HG03196 (cell line): ENCODE data around the gene LCE1C.

ENCODE experiments used
- ATAC-seq: cut with Tn5 transposase; IDR thresholded peaks from one replicate; pipeline ENCODE4 v1.9.1; 2021; ENCODE audit not compliant: unreplicated experiment

The LCE1C gene, protein sequence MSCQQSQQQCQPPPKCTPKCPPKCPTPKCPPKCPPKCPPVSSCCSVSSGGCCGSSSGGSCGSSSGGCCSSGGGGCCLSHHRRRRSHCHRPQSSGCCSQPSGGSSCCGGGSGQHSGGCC

DNA sequence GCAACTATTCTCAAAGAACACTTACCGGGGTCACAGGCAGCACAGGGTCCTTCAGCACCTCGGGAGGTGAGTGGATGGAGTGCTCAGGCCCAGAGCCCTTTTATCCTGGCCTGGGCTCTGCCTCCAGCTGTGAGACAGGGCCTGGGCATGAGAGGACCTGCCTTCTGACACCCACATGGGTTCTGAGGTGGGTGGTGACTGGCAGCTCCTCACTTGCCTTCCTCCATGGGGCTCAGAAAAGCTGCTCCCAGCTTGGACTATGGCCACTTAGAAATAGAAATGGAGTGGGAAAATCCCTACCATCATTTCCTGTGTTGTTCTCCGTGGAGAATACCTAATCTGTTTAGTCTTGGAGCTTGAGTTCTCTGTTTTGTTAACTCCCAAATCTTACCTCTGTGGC, at the start of gene LCE1C:
Gene LCE1C, minus strand, starts transcription at position 76 of the 400 bp plus-strand sequence. CDS start 1,173 bp downstream, outside the sequence.
- no peak for ATAC-seq

DNA sequence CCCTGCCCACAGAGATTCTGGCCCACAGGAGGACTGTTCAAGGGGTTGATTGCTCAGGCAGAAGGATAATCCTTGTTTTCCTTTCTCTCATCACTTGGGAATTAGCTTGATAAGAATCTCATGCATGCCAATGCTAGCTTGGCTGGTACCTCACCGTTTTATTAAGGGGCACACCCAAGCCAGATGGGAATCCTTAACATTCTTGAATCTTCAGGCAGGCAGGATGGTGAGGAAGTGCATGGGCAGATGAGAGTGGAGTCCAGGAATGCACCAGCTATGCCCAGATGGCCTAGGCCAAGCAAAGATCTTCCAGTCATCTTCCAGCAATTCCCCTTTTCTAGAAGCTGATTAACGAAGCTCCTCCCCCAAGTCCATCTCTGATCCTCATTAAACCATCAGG, 49.2 kb upstream of the LCE1C start:
- no peak for ATAC-seq

DNA sequence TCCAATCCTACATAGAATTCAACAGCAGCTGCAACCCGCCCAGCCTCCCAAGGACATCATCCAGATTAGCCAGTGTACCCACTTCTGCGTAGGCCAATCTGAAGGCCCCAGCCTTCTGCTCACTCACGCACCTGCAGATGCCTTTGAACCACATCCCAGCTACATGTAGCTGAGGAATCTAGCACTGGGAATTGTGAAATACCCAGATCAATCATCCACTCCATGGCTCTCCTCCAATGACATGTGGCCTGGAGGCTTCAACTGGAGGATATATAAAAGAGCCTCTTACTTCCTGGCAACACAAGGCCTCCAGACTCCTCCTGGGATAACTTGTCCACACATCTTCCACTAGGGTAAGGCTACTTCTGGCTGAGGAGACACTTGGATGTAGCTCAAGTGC, 36.1 kb upstream of the LCE1C start, which contains the start of gene LCE6A:
Gene LCE6A, plus strand, starts transcription at position 301 of the 400 bp plus-strand sequence. CDS start 665 bp downstream, outside the sequence.
- ATAC-seq, result no peak

DNA sequence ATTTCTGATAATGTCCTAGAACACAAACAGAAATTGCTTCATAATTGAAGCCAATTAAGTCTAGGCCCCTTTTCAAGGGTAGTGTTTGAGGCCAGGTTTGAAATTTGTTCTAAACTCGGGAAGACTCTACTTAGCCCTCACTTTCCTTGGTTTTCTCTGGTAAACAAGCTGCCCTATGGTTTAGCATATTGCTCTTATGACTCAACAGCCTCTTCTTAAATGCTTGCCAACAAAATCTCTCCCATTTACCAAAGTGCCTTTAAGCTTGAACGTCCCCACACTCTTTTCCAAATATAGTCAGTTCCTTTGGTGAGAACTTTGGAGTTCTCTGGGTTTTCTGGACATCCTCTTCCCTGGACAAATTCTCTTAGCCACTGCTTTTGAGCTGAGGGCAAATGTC, 30.4 kb upstream of the LCE1C start:
- no peak for ATAC-seq

DNA sequence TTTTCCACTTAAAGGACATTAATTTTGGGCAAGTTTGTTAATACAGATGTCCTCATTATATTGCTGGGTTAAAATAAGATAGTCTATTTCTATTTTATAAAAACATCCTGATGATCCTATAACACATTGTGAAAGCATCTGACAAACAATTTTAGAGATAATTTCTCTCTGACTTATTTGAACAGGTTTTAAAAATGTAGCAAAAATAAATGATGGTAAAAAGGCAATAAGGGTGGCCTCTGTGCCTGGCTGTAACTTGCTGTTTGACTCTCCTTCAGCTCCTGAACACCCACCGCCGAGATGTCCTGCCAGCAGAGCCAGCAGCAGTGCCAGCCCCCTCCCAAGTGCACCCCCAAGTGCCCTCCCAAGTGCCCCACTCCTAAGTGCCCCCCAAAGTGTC, 20.7 kb upstream of the LCE1C start, which contains the start of gene LCE1A:
Gene LCE1A, plus strand, starts transcription at position 301 of the 400 bp plus-strand sequence. Its CDS starts 0 bp downstream, at position 301.
- ATAC-seq, result no peak

DNA sequence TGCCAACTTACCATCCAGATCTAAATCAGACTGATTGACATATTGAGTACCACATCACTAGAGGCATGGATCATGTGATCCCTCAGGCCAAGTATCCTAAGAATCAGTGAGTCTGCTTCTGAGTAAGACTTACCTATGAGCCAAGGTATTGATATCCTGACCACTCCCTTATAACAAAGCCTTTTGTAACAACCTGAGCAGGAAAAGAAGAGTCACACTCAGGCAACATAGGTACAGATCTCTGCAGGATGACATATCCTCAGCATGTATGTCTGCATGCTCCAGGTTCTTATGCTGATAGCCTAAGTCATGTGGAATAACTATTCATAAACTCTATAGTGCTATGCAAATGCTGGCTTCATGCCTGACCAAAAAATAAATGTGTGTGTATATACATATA, 18.5 kb upstream of the LCE1C start:
- ATAC-seq, result no peak

DNA sequence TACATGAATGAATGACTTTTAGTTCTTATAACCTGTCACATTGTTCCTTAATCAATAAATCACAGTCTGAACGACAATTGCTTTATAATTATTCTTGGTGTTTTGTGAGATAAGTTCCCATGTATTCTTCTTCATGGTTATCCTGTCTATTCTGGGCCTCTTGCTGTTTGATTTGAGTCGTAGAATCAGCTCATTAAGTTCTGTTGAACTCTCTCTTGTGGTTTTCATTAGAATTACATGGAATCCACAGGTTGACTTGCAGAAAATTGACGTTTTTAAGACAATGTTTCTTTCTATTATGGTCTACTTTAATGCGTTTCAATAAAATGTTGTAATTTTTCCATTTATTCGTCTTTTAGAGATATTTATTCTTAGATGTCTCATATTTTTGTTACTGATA, 16.8 kb upstream of the LCE1C start:
- no peak for ATAC-seq

DNA sequence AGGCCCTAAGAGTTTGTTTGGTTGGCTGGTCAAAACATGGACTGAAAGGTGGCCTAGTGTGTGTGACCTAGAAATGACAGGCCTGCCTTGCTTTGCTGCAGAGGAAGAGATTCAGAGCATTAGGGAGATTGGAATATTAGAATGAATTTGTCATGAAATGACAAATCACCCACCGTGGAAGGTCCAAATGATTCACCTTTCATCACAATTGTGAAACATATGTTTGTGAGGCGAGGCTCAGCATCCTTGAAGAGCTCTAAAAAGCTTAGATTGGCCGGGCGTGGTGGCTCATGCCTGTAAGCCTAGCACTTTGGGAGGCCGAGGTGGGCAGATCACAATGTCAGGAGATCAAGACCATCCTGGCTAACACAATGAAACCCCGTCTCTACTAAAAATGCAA, 10.9 kb upstream of the LCE1C start:
- no peak for ATAC-seq

DNA sequence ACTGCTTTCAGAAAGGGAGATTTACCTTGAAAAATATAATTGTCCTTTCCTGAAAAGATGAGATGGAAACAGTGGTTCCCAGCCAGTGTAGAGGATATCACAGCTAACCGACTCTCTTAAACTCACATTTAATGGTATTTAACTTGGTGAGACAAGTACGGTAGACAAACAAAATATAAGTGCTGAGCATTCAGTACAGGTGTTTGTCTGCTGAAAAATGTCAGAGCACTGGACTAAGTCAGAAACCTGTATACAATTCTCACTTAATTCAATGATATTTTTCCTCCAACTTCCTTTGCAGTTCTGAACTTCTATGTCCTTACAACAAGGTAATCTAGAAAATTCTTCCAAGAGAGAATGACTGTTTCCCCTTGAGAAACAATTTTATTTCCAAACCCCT, 5.2 kb upstream of the LCE1C start, which contains the start of gene LCE1B:
Gene LCE1B, plus strand, starts transcription at position 301 of the 400 bp plus-strand sequence. CDS start 476 bp downstream, outside the sequence.
- no peak for ATAC-seq

DNA sequence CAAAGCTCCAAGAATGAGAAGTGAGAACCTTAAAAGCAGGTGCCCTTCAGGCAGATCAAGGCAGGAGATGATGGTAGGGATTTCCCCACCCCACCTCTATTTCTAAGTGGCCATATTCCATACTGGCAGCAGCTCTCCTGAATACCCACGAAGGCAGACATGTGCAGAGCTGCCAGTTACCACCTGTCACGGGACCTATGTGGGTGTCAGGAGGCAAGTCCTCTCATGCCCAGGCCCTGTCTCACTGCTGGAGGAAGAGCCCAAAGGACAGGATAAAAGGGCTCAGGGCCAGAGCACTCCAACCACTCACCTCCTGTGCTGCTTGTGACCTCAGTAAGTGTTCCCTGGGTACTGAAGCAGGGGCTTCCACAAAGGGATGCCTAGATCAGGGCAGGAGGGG, 4.6 kb upstream of the LCE1C start:
- ATAC-seq, result no peak

DNA sequence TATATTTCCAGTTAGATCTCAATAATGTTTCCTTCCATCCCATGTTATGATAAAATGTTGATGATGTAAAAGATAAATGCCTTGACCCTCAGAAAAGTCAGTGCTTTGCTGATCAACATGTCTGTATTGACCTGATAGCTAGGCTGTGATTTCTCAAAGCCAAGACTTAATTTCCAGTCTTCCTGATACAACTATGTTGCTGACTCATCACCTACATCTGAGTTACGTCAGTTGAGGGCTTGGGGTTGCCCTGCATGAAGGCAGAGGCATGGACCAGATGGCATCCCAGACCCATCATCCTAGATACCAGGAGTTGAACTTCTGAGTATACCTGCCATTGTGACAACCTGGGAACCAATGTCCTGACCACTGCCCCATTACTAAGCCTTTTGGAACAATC, 5.1 kb downstream of the LCE1C start:
- no peak for ATAC-seq

DNA sequence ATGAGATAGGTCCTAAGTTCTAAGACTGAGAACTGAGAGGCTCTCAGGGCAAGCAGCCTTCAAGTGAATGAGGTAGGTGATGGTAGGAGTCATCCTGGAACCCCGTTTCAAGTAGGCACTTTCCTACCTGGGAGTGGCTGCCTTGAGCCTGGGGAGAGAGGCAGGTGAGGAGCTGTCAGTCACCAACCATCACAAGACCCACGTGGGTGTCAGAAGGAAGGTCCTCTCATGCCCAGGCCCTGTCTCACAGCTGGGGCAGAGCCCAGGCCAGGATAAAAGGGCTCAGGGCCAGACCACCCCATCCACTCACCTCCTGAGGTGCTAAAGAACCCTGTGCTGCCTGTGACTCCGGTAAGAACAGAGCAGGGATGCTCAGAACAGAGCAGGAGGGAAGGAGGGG, 10.0 kb downstream of the LCE1C start, which contains the start of gene LCE1D:
Gene LCE1D, plus strand, starts transcription at position 301 of the 400 bp plus-strand sequence. CDS start 1,074 bp downstream, outside the sequence.
- ATAC-seq, result no peak

DNA sequence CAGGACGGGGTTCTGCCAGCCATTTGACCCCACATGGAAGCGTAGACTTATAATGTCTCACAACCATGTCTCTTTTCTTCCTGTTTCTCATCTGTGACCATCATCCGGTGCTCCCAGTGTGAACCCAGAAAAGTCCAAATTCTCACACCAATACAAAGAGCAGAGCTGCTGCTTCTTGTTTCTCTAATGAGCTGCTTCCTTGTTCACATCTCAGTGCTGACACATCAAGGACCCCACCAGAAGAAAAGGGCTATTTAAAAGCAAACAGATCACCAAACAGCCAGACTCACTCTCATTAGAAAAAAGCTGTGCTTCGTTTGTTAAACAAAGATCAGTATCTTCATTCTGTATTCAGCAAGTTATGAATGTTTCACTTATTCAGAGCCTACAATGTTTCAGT, 10.8 kb downstream of the LCE1C start:
- no peak for ATAC-seq

DNA sequence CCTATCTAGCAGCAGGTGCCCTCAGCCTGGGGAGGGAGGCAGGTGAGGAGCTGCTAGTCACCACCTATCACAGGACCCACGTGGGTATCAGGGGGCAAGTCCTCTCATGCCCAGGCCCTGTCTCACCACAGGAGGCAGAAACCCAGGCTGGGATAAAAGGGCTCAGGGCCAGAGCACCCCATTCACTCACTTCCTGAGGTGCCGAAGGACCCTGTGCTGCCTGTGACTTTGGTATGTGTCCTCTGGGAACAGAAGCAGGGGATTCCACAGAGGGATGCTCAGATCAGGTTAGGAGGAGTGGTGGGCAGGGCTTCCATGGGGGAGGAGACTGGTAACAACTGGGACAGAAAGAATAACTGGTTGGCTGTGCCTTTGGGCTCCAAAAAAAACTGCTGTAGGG, 20.4 kb downstream of the LCE1C start, which contains the start of gene LCE1E:
Gene LCE1E, plus strand, starts transcription at position 181 of the 400 bp plus-strand sequence. CDS start 1,043 bp downstream, outside the sequence.
- no peak for ATAC-seq

DNA sequence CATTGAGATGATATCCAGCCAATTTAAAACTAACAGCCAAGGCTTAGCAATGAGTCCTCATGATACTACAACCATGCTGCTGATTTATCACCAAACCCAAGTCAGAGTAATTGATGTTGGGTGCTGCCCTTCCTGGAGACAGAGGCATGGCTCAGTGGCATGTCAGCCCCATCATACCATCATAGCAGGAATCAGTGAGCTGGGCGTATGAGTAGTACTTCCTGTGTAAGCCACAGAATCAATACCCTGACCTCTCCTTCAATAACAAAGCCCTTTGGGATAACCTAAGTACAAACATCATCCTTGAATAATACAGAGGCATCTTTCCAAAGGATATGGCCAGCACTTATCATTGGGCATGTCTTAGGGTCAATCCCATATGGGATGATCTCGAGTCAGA, 23.4 kb downstream of the LCE1C start:
- ATAC-seq, result no peak

DNA sequence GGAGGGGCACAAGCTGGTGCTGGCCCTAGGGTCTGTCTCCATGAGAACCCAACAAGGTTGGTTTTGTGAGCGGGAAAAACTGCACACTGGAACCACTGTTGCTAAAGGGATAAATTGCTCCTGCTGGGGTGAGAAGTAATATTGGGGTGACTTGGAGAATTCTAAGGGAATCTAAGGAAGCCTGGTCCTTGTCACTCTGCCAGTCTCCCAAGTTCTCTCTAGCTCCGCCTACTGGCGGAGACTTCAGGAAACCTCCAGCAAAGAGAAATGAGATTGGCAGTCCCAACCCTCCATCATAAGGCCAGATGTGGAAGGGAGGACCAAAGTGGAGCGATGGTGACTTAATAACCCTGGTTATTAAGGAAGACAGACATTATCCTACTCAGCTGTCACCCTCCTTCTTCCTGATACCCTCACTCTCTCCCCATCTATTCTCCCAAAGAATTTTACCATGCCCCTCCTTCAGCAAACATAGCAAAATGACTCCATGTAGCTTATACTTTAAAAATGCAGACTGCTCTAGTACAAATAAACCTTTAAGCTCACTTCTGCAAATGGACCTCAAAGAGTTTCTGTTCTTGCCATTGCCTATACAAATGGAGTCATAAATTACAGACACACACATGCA, 28.8 kb downstream of the LCE1C start:
- ATAC-seq, result no peak

DNA sequence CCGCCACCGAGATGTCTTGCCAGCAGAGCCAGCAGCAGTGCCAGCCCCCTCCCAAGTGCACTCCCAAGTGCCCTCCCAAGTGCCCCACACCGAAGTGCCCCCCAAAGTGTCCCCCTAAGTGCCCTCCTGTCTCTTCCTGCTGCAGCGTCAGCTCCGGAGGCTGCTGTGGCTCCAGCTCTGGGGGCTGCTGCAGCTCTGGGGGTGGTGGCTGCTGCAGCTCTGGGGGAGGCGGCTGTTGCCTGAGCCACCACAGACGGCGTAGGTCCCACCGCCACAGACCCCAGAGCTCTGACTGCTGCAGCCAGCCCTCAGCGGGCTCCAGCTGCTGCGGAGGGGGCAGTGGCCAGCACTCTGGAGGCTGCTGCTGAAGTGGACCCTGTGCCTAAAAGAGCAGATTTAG, 30.1 kb downstream of the LCE1C start:
- ATAC-seq, result no peak

DNA sequence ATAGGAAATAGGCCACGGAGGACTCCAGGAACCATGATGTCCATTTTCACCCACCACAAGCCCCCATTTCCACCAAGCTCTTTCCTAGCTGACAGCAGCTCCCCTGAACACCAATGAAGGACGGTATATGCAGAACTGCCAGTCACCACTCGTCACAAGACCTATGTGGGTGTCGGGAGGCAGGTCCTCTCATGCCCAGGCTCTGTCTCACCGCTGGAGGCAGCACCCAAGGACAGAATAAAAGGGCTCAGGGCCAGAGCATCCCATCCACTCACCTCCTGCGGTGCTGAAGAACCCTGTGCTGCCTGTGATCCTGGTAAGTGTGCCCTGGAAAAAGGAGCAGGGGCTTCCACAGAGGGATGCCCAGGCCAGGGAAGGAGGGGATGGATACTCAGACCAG, 31.6 kb downstream of the LCE1C start, which contains the start of gene LCE1F:
Gene LCE1F, plus strand, starts transcription at position 266 of the 400 bp plus-strand sequence. CDS start 1,232 bp downstream, outside the sequence.
- ATAC-seq, result no peak

DNA sequence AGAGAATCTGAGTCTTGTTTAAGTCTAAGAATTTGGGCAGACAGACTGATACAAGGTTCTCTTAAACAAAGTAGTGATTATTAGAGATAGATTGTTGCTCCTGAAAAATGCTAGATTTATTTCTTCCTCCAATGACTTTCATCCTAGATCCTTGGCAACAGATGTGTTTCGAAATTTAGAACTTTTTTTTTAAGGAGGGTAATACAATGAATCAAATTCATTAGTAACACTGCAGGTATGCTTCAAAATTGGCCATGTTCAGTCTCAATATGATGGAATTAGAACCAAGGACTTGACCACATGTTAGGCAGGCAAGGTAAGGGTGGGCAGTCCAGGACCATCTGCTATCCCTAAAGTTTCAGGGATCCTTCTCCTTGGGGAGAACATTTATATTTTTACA, 36.0 kb downstream of the LCE1C start:
- no peak for ATAC-seq

DNA sequence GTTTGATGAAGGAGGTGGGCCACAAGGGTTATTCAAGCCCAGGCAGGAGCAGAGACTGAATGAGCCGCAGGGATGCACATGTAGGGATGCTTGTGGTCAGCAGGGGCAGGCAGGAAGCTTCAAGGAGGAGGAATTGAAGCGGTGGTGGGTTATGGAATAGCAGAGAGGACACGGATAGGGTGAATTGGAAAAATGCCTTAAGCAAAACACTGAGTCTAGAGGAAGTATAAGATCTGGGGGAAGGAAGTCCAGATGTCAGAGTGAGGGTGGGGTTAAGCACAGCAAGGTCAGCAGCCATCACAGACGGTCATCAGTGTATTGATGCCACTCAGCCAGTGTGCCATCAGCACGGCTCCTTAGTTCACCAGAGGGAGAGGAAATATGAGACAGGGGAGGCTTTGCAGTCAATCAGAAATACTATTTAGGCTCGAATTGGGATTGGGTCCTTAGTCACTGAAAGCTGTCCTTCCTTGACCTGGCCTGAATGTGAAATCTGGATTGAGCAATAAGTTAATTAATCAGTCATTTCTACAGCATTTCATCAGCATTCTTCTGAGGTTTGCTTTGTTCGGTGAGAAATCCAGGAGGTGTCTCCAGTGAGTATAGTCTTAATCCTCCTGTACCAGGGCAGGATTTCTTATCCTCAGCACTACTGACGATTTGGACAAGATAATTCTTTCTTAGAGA, 37.5 kb downstream of the LCE1C start:
- no peak for ATAC-seq

DNA sequence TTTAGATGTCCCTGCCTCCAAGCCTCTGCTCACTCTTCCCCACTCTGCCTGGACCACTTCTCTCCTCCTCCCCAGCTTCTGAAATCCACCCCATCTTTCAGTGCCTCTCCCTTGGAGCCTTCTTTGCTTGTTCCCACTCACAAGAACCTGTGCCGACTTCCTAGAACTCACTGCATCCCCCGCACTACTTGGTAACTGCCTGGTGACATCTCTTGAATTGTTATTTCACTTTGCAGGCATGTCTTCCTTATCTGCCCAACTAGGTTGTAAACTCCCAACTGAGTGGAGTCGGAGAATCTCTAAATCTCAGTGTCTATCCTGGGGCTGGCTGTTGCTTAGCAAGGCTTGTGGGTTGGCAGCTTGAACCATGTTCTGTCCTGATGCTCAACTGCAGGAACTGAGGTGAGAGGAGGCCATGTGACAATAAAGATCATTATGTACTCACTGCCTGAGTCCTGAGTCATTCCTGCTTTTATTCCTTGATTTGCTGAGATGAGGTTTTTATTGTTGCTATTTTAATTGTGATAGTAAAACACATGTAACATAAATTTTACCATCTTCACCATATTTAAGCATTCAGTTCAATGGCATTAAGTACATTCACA, 44.7 kb downstream of the LCE1C start:
- ATAC-seq, result no peak
